GM21723 (cell line): ENCODE measurements around the gene LAMB1.
"Not testable (repeated sequence)": the region's sequence is repeated elsewhere in the genome, so short reads cannot be mapped to it uniquely, and the experiment has no call there.

Source experiments
- ATAC-seq: cut with Tn5 transposase; IDR thresholded peaks from one replicate; pipeline ENCODE4 v1.9.1; 2021; ENCODE audit warnings: mild to moderate bottlenecking, moderate library complexity; ENCODE audit not compliant: unreplicated experiment

LAMB1 gene

GRCh38 chr7:108002726-108003598 lies at the start of gene LAMB1:
Gene LAMB1 (minus strand): TSS chr7:108003161. CDS start chr7:108002885, 276 bp downstream.
- ATAC-seq: no peak

GRCh38 chr7:108051454-108051853 lies 48.5 kb upstream of the LAMB1 start:
- no peak for ATAC-seq

GRCh38 chr7:108049962-108050361 lies 47.0 kb upstream of the LAMB1 start:
- ATAC-seq: peak; percentile 74

- ATAC-seq: no peak
Observed at GRCh38 chr7:108048422-108048821, 45.5 kb upstream of the LAMB1 start.

- ATAC-seq: no peak
Observed at GRCh38 chr7:108046952-108047506, 44.1 kb upstream of the LAMB1 start.

GRCh38 chr7:108045669-108046068 lies 42.7 kb upstream of the LAMB1 start:
- no peak for ATAC-seq

- ATAC-seq: no peak
Observed at GRCh38 chr7:108045154-108045553, 42.2 kb upstream of the LAMB1 start.

- ATAC-seq: no peak
Observed at GRCh38 chr7:108044345-108044744, 41.4 kb upstream of the LAMB1 start.

GRCh38 chr7:108038986-108039385 lies 36.0 kb upstream of the LAMB1 start:
- ATAC-seq: no peak

- no peak for ATAC-seq
Observed at GRCh38 chr7:108037741-108038140, 34.8 kb upstream of the LAMB1 start.

GRCh38 chr7:108037140-108037539 lies 34.2 kb upstream of the LAMB1 start:
- no peak for ATAC-seq

GRCh38 chr7:108034586-108034985 lies 31.6 kb upstream of the LAMB1 start:
- ATAC-seq: no peak

- ATAC-seq: no peak
Observed at GRCh38 chr7:108033776-108034497, 31.0 kb upstream of the LAMB1 start.

- ATAC-seq: not testable (repeated sequence)
Observed at GRCh38 chr7:108033309-108033708, 30.3 kb upstream of the LAMB1 start.

- no peak for ATAC-seq
Observed at GRCh38 chr7:108030516-108030915, 27.6 kb upstream of the LAMB1 start.

- no peak for ATAC-seq
Observed at GRCh38 chr7:108029034-108029433, 26.1 kb upstream of the LAMB1 start.

GRCh38 chr7:108028111-108028510 lies 25.1 kb upstream of the LAMB1 start:
- ATAC-seq: no peak

- no peak for ATAC-seq
Observed at GRCh38 chr7:108027239-108027638, 24.3 kb upstream of the LAMB1 start.

GRCh38 chr7:108026647-108027046 lies 23.7 kb upstream of the LAMB1 start:
- no peak for ATAC-seq

GRCh38 chr7:108026116-108026515 lies 23.2 kb upstream of the LAMB1 start:
- ATAC-seq: no peak

- no peak for ATAC-seq
Observed at GRCh38 chr7:108024538-108024937, 21.6 kb upstream of the LAMB1 start.

GRCh38 chr7:108020585-108020984 lies 17.6 kb upstream of the LAMB1 start:
- no peak for ATAC-seq
